ENCODE measurements around the gene TCL1A. TPM values are rescaled to one million over a fixed set of nuclear protein-coding genes. Genes with fewer than 3 reads are reported as not detected.
"Not testable (repeated sequence)": the region's sequence is repeated elsewhere in the genome, so short reads cannot be mapped to it uniquely, and the experiment has no call there.

TCL1A gene
- not detected for total RNA-seq

DNA sequence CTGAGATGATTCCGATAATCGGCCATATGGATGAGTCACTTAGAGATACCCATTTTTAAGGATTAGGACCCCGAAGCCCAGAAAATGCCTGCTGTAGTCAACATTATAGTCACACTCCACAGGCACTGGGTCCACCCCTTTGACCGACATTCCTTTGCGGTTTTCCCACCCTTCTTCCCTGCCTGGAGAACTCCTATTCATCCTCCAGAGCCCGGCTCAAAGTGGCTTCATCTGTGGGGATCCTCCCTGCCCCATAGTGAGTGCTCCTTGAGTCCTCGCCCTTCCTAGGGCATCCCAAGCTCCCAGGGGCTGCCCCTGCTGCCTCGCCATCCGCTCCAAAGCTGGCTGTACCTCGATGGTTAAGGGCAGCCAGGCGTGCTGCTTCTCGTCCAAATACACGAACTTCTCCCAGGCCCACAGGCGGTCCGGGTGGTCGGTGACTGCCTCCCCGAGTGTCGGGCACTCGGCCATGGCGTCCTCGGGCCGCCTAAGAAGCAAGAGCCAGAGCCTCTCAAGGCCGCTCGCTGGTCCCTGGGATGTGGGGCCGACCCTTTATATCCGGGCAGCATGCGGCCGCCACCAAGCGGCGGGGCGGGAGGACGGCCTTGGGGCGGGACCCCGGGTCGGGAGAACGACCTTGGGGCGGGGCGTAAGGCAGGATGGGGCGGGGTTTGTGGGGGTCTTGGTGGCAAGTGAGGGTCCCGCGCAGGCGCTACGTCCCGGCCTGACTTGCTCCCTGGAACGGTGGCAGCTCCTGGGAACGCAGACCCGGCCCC, at the start of gene TCL1A:
TSS of gene TCL1A (minus strand) at position 530 of the 776 bp plus-strand sequence. CDS start at position 471, 59 bp downstream.
- Histone ChIP-seq H3K27me3 (peaks cover 6% of the 10 kb centered on the region), H3K4me1 (no peaks in the 10 kb centered on the region), H3K27ac (no peak within 1 kb of the TSS), H3K9me3 (no peaks in the 10 kb centered on the region), H3K36me3 (no peaks in the 10 kb centered on the region), H3K4me3 (no peak within 1 kb of the TSS)
- TF ChIP-seq POLR2AphosphoS5 (IDR thresholded peaks at IDR 0.05; ENCODE audit: insufficient read depth in 1 of 2, low read depth in 1 of 2) (no peak), CTCF (IDR thresholded peaks at IDR 0.05) (no peak), POLR2A (IDR thresholded peaks at IDR 0.05) (no peak)
- DNase-seq (ENCODE audit: extremely low spot score in 2 of 2) = no peak
- intact Hi-C loops (cut with DNase I) = no loop called here

DNA sequence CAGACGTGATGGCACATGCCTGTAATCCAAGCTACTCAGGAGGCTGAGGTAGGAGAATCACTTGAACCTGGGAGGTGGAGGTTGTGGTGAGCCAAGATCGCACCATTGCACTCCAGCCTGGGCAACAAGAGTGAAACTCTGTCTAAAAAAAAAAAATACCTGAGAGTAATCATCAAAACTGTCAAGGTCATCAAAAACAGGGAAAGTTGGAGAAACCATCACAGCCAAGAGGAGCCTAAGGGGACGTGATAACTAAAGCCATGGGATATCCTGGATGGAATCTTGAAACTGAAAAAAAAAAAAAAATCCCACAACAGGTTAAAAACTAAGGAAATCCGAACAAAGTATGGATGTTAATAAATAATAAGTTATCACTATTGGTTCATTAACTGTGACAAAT, 49.1 kb upstream of the TCL1A start:
- H3K4me1 ChIP-seq; H3K36me3 ChIP-seq; DNase-seq (ENCODE audit: extremely low spot score in 2 of 2); H3K9me3 ChIP-seq; intact Hi-C loops (cut with DNase I); H3K4me3 ChIP-seq; H3K27ac ChIP-seq; H3K27me3 ChIP-seq: not testable (repeated sequence)

DNA sequence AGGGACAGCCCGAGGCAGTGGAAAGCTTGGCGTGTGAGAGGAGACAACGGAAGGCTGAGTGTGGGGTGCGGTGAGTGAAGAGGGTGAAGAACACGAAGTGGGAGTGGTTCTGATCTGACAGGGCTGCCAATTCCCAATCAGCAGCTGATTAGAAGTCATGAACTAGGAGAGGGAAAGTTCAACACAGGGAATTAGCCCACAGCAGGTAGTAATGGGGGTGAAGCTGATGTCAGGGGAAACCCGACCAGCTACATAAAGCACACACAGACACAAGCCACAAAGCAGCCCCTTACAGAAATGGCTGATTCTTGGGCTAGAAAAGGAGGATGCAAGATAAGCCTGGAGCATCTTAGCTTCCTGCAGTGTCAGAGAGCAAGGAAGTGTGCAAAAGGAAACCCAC, 47.5 kb upstream of the TCL1A start:
- no peaks in the 10 kb centered on the region for H3K4me1 ChIP-seq
- H3K4me3 ChIP-seq = no peak overlapping the region
- H3K27me3 ChIP-seq = no peaks in the 10 kb centered on the region
- intact Hi-C loops (cut with DNase I) = no loop called here
- no peak overlapping the region for H3K27ac ChIP-seq
- H3K9me3 ChIP-seq = no peaks in the 10 kb centered on the region
- DNase-seq (ENCODE audit: extremely low spot score in 2 of 2) = no peak
- no peak for TF ChIP-seq POLR2A (IDR thresholded peaks at IDR 0.05)
- no peak for TF ChIP-seq POLR2AphosphoS5 (IDR thresholded peaks at IDR 0.05; ENCODE audit: insufficient read depth in 1 of 2, low read depth in 1 of 2)
- no peak for TF ChIP-seq CTCF (IDR thresholded peaks at IDR 0.05)
- no peaks in the 10 kb centered on the region for H3K36me3 ChIP-seq

DNA sequence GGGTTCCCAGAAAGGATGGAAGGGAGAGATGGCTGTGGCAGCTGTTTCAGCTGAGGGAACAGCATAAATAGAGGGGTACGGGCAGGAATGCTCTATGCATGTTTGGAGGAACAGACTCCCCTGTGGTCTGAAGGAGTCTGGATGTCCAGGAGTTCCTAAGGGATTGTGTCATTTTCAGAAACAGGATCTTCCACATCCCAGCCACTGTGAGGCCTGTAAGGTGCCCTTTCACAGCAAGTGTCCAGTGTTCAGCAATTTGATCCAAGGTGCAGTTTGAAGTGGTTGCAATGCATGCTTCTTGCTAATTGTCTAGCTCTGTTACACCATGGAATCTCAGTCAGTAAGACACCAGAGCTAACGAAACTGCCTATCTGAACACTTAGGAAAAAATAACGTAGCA, 46.7 kb upstream of the TCL1A start:
- Histone ChIP-seq H3K27me3 (no peaks in the 10 kb centered on the region), H3K27ac (no peak overlapping the region), H3K4me3 (no peak overlapping the region), H3K9me3 (no peaks in the 10 kb centered on the region), H3K4me1 (no peaks in the 10 kb centered on the region), H3K36me3 (no peaks in the 10 kb centered on the region)
- DNase-seq (ENCODE audit: extremely low spot score in 2 of 2) = no peak
- intact Hi-C loops (cut with DNase I) = no loop called here
- TF ChIP-seq POLR2A (IDR thresholded peaks at IDR 0.05) (no peak), POLR2AphosphoS5 (IDR thresholded peaks at IDR 0.05; ENCODE audit: insufficient read depth in 1 of 2, low read depth in 1 of 2) (no peak), CTCF (IDR thresholded peaks at IDR 0.05) (no peak)

GRCh38 chr14:95759941-95760340, 46.0 kb upstream of the TCL1A start:
- intact Hi-C loops (cut with DNase I) = no loop called here

More at GRCh38 chr14:95759941-95760340, 46.0 kb upstream of the TCL1A start:
- Histone ChIP-seq H3K27ac (no peak overlapping the region), H3K36me3 (no peaks in the 10 kb centered on the region), H3K4me1 (no peaks in the 10 kb centered on the region), H3K27me3 (no peaks in the 10 kb centered on the region), H3K4me3 (no peak overlapping the region), H3K9me3 (no peaks in the 10 kb centered on the region)
- TF ChIP-seq CTCF (IDR thresholded peaks at IDR 0.05) (no peak), POLR2AphosphoS5 (IDR thresholded peaks at IDR 0.05; ENCODE audit: insufficient read depth in 1 of 2, low read depth in 1 of 2) (no peak), POLR2A (IDR thresholded peaks at IDR 0.05) (no peak)
- no peak for DNase-seq (ENCODE audit: extremely low spot score in 2 of 2)

All from vagina (tissue), 2 donors.